ENCODE results near the gene ZBTB3. TPM values are rescaled to one million over a fixed set of nuclear protein-coding genes. Genes with fewer than 3 reads are reported as not detected.

ZBTB3 gene
- total RNA-seq, 2 donors from 2014 or later = 14.8 to 19.1 TPM

DNA sequence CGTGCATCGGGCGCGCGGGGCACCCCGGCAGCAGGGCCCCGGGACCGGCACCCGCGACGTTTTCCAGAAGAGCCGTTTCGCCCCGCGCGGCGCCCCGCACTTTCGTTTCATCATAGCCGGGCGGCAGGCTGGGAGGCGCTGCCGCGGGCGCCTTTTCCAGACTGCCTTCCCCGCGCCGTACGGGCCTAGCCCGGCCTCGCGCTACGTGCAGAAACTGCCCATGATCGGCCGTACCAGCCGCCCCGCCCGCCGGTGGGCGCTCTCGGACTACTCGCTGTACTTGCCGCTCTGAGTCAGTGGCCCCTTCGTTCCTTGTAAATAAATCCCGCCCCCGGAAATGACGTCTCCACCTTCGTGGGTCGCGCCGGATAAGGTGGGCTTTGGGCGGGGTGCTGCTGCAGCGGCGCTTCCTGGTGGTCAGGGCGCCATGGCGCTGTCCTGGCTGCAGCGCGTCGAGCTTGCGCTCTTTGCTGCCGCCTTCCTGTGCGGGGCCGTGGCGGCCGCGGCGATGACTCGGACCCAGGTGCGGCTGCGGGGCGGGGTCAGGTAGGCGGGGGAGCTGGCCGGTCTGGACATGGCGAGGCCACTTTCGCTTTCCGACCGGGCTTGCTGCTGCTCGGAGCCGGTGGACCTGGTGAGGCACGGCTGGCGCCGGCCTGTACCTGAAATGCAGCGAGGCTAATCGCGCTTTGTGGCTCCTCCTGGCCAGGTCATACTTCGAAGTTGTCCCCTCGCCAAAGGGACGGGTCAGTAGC is 33.2 kb upstream of the ZBTB3 start, which contains the start of gene TMEM179B:
Gene TMEM179B (plus strand): TSS at position 398 of the 755 bp plus-strand sequence. CDS start 30 bp downstream, at position 428.
- Histone ChIP-seq H3K27ac (peak within 1 kb of the TSS; percentile 94 to 98), H3K36me3 (peaks cover 4 to 9% of the 10 kb centered on the region in 2 donors), H3K9me3 (no peaks in the 10 kb centered on the region), H3K4me1 (replicated peaks) (peaks cover 20% of the 10 kb centered on the region), H3K27me3 (replicated peaks; ENCODE audit: insufficient read depth) (no peaks in the 10 kb centered on the region), H3K4me3 (peak within 1 kb of the TSS; percentile 90 to 93)
- TF ChIP-seq POLR2A (IDR thresholded peaks at IDR 0.05) (peak; percentile 98), POLR2AphosphoS5 (IDR thresholded peaks at IDR 0.05) (peak; percentile 100)
- TF ChIP-seq, protein P1, sequence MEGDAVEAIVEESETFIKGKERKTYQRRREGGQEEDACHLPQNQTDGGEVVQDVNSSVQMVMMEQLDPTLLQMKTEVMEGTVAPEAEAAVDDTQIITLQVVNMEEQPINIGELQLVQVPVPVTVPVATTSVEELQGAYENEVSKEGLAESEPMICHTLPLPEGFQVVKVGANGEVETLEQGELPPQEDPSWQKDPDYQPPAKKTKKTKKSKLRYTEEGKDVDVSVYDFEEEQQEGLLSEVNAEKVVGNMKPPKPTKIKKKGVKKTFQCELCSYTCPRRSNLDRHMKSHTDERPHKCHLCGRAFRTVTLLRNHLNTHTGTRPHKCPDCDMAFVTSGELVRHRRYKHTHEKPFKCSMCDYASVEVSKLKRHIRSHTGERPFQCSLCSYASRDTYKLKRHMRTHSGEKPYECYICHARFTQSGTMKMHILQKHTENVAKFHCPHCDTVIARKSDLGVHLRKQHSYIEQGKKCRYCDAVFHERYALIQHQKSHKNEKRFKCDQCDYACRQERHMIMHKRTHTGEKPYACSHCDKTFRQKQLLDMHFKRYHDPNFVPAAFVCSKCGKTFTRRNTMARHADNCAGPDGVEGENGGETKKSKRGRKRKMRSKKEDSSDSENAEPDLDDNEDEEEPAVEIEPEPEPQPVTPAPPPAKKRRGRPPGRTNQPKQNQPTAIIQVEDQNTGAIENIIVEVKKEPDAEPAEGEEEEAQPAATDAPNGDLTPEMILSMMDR (IDR thresholded peaks at IDR 0.05) = peak in 3 of 4 experiments; percentile 34 to 77 (median 59)
- DNase-seq (ENCODE audit: low spot score) = peak; percentile 99
- under 1% methylated on average over 51 of the region's 88 CpGs for WGBS
- intact Hi-C loops (cut with DNase I) = loop anchor here (2.0 to 5.0 kb wide), 2 partner anchors 76 to 95 kb away; partner anchors contain the start of gene SLC3A2

DNA sequence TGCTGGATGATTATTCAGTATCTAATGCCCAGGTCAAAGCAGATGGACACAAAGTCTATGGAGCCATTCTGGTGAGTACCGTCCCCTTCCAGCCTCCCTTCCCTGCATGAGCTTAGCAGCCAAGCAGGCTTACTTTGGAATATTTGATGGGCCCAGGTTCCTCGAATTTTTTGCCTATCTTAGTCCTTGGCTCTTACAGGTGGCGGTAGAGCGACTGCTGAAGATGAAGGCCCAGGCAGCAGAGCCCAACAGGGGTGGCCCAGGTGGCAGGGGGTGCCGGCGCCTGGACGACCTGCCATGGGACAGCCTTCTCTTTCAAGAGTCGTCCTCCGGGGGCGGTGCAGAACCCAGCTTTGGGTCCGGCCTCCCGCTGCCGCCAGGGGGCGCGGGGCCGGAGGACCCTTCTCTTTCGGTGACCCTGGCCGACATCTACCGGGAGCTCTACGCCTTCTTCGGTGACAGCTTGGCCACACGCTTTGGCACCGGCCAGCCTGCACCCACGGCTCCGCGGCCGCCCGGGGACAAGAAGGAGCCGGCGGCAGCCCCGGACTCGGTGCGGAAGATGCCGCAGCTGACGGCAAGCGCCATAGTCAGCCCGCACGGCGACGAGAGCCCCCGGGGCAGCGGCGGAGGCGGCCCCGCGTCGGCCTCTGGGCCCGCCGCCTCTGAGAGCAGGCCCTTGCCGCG is 32.5 kb upstream of the ZBTB3 start:
- no peaks in the 10 kb centered on the region for H3K27me3 ChIP-seq (replicated peaks; ENCODE audit: insufficient read depth)
- H3K4me1 ChIP-seq (replicated peaks) = peaks cover 19% of the 10 kb centered on the region
- H3K27ac ChIP-seq = peak overlapping the region; percentile 94 to 98
- intact Hi-C loops (cut with DNase I) = loop anchor here (2.0 to 5.0 kb wide), 2 partner anchors 76 to 96 kb away; partner anchors contain the start of gene SLC3A2
- DNase-seq (ENCODE audit: low spot score) = peak; percentile 87
- H3K36me3 ChIP-seq = peaks cover 4 to 9% of the 10 kb centered on the region in 2 donors
- peak overlapping the region; percentile 90 to 93 for H3K4me3 ChIP-seq
- no peaks in the 10 kb centered on the region for H3K9me3 ChIP-seq
- 2% methylated on average over 42 of the region's 51 CpGs for WGBS
- TF ChIP-seq, protein P1 (IDR thresholded peaks at IDR 0.05) = peak; percentile 89 to 99 (median 94)
- no peak for TF ChIP-seq POLR2A (IDR thresholded peaks at IDR 0.05)
- peak; percentile 55 for TF ChIP-seq POLR2AphosphoS5 (IDR thresholded peaks at IDR 0.05)

DNA sequence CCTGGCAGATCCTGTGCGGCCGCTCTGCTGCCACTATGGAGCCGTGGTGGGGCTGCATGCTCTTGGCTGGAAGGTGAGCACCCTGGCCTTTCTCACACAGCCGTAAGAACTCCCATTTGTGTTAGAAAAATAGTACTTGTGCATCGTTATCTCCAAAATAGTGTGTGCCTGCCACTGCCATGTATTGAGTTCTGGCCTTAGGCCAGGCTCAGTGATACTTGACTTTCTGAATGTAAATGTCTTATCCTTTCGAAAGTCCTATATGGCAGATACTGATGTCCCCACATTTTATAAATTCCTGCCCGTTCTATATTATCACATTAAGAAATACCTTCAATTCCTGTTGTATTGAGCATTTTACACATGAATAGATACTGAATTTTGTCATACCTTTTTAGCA is 28.8 kb upstream of the ZBTB3 start:
- no peak for DNase-seq (ENCODE audit: low spot score)
- H3K4me3 ChIP-seq = no peak overlapping the region
- no peaks in the 10 kb centered on the region for H3K27me3 ChIP-seq (replicated peaks; ENCODE audit: insufficient read depth)
- no peaks in the 10 kb centered on the region for H3K9me3 ChIP-seq
- no peak overlapping the region for H3K27ac ChIP-seq
- peaks cover 7% of the 10 kb centered on the region for H3K4me1 ChIP-seq (replicated peaks)
- H3K36me3 ChIP-seq = no peaks in the 10 kb centered on the region
- intact Hi-C loops (cut with DNase I) = no loop called here
- TF ChIP-seq, protein P1 (IDR thresholded peaks at IDR 0.05) = no peak
- TF ChIP-seq POLR2A (IDR thresholded peaks at IDR 0.05) = no peak
- TF ChIP-seq POLR2AphosphoS5 (IDR thresholded peaks at IDR 0.05) = no peak
- WGBS = 96% methylated on average over 5 of the region's 7 CpGs

DNA sequence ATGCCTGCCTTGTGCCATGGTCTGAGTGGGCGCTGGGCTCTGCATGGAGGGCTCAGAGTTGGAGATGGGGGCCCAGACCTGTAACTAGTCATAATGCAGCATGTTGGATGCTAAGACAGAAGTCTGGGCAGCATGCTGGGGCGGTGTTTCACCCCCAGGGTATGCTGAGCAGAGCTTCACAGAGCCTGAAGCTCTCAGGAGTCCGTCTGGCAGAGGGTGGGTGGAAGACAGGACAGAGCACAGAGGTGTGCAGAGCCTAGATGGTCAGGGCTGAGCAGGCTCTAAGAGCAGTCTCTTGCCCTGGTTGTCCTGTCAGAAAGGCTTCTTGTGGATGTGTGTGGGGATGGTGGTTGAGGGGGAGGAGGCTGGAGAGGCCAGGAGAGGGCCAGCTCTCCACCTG is 24.5 kb upstream of the ZBTB3 start:
- no peaks in the 10 kb centered on the region for H3K4me1 ChIP-seq (replicated peaks)
- 87% methylated on average over 3 of the region's 3 CpGs for WGBS

More for the DNA sequence above, 24.5 kb upstream of the ZBTB3 start:
- no peaks in the 10 kb centered on the region for H3K9me3 ChIP-seq
- H3K36me3 ChIP-seq = no peaks in the 10 kb centered on the region
- intact Hi-C loops (cut with DNase I) = no loop called here
- DNase-seq (ENCODE audit: low spot score) = no peak
- no peak overlapping the region for H3K4me3 ChIP-seq
- H3K27ac ChIP-seq = no peak overlapping the region
- no peaks in the 10 kb centered on the region for H3K27me3 ChIP-seq (replicated peaks; ENCODE audit: insufficient read depth)
- TF ChIP-seq POLR2AphosphoS5 (IDR thresholded peaks at IDR 0.05) (no peak), POLR2A (IDR thresholded peaks at IDR 0.05) (no peak)
- TF ChIP-seq, protein P1 (IDR thresholded peaks at IDR 0.05) = no peak
